ENCODE results near the gene PIGB.
"Not testable (repeated sequence)": the region's sequence is repeated elsewhere in the genome, so short reads cannot be mapped to it uniquely, and the experiment has no call there.

The PIGB gene

DNA sequence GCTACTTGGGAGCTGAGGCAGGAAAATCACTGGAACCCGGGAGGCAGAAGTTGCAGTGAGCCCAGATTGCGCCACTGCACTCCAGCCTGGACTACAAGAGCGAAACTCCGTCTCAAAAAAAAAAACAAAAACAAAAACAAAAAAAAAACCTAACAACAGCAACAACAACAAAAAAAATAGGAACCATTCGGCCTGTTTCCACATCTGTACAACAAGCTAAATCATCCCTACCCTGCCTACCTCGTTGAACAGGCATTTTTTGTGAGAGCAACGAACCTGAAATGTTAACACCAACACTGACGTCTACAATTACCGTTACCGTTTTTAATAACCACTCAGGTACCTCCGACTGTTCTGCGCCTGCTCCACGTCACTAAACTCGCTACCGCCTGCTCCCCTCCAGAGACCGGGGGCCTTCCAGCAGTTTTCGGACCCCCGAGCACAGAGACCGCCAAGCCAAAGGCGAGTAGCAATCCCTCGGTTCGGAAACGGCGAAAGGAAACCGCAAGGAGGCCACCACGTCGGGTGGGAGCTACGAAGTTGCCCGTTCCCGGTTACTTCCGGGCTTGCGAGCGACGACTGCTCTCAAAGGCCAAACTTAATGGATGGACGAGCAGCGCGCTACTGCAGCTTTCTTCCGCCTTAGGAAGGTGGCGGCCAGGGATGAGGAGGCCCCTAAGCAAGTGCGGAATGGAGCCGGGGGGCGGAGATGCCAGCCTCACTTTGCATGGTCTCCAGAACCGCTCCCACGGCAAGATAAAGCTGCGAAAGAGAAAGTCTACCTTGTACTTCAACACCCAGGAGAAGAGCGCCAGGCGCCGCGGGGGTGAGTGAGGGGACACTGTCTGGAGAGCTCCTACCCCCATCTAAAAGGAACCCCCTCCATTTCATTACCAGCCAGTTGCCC is at the start of gene PIGB, which contains the start of gene PIGBOS1:
TSS of gene PIGB (plus strand) at position 635 of the 907 bp plus-strand sequence. CDS start at position 664, 29 bp downstream.
TSS of gene PIGBOS1 (minus strand) at position 536 of the 907 bp plus-strand sequence. CDS start 1,331 bp downstream, outside the sequence.
- peak; percentile 61 for DNase-seq

GRCh38 chr15:55270291-55270690 is 48.7 kb upstream of the PIGB start:
- DNase-seq = no peak

GRCh38 chr15:55276324-55276723 is 42.7 kb upstream of the PIGB start:
- DNase-seq = no peak

- DNase-seq = peak; percentile 13
Observed at GRCh38 chr15:55277116-55277564, 41.9 kb upstream of the PIGB start.

DNA sequence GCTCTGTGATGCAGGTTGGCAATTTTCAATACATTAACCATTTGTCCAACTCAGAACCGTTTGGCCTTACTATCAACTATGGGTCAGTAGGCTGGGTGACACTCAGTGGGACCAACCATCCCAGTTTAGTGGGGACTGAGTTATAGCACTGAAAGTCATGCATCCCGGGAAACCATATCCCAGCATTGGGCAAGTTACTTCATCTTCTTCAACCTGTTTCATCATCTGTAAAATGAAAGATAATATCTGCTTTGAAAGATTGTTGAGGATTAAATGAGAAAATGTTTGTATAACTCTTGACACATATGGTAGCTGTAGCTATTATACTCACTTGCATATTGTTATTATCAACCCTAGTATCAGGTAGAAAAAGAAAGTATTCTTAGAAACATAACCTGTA is 41.3 kb upstream of the PIGB start:
- DNase-seq = no peak

- no peak for DNase-seq
Observed at GRCh38 chr15:55279100-55279745, 39.8 kb upstream of the PIGB start.

DNA sequence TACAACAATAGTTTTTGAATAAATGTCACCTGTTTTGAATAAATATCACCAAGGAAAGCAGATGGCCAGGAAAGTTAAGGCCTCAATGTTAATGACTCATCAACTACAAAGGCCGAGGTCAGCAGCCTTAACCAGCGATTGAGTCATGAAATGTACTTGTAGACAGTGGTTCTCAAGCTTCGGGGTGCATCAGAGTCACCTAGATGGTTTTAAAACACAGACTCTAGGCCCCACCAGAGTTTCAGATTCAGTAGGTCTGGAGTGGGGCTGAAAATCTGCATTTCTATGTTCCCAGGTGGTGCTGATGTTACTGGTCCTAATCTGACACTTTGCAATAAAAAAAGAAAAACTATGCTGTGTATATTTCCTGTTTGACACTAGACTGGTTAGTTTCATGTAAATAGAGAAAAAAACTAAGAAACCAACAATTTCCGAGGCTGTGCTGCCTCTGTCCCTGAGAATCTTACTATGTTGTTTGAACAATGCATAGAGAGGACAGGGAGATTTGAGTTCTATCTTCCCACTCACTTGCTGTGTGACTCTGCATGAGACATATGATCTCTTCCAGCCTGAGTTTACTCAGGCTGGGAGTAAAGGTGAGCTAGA is 39.2 kb upstream of the PIGB start:
- peak; percentile 37 for DNase-seq

DNA sequence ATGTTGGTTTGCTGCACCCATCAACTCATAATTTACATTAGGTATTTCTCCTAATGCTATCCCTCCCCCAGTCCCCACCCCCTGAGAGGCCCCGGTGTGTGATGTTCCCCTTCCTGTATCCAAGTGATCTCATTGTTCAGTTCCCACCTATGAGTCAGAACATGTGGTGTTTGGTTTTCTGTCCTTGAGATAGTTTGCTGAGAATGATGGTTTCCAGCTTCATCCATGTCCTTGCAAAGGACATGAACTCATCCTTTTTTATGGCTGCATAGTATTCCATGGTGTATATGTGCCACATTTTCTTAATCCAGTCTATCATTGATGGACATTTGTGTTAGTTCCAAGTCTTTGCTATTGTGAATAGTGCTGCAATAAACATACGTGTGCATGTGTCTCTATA is 38.4 kb upstream of the PIGB start:
- not testable (repeated sequence) for DNase-seq

GRCh38 chr15:55281517-55282228 is 37.3 kb upstream of the PIGB start:
- DNase-seq = no peak

GRCh38 chr15:55282284-55282833 is 36.7 kb upstream of the PIGB start:
- no peak for DNase-seq

DNA sequence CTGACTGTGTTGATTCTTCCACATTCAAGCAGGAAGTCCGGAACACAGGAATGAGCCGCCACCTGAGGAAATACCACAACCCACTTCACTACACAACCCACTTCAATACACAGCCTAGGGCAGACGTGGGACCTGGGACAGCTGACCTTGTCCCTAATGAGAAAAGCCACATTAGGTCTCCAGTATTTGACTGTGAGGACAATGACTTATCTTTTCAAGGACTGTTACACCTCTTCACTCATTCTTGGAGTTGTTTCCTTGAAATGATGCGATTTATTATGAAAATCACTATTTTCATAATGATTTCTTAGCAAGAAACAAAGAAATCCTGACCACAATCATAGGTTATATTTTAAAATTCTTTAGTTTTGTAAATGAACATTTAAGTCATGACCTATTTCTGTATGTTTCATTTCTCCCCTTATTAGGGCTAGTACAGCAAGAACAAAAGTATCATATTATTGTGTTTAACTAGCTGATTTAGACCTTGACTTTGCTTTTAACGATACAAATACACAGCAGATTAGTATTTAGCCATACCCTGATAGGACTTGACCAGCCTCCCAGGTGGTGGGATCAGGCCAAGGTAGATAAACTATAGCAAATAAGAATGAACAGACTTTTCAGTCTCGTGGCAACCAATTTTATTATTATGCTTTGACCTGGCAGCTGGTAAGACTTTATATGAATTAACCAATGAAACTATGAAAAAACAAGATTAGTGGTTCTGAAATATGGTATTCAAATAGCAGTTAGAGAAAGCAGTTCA is 35.5 kb upstream of the PIGB start:
- no peak for DNase-seq

- DNase-seq = no peak
Observed at GRCh38 chr15:55284426-55284825, 34.6 kb upstream of the PIGB start.

GRCh38 chr15:55286442-55287189 is 32.4 kb upstream of the PIGB start:
- DNase-seq = not testable (repeated sequence)

DNA sequence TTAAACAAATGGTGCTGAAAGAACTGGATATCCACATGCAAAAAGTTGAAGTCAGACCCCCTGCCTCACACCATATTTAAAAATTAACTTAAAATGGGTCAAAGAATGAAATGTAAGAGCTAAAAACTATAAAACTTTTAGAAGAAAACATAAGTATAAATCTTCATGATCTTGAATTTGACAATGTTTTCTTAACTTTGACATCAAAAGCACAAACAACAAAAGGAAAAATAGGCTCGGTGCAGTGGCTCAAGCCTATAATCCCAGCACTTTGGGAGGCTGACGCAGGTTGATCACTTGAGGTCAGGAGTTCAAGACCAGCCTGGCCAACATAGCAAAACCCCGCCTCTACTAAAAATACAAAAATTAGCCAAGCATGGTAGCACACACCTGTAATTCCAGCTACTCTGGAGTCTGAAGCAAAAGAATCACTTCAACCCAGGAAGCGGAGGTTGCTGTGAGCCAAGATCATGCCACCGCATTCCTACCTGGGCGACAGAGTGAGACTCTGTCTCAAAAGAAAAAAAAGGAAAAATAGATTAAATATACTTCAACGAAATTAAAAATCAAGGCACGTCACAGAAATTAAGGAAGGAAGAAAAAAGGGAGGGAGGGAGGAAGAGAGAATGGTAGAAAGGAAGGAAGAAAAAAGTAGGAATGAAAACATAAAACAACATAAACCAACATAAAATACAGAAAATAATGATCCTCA is 30.9 kb upstream of the PIGB start:
- no peak for DNase-seq

DNA sequence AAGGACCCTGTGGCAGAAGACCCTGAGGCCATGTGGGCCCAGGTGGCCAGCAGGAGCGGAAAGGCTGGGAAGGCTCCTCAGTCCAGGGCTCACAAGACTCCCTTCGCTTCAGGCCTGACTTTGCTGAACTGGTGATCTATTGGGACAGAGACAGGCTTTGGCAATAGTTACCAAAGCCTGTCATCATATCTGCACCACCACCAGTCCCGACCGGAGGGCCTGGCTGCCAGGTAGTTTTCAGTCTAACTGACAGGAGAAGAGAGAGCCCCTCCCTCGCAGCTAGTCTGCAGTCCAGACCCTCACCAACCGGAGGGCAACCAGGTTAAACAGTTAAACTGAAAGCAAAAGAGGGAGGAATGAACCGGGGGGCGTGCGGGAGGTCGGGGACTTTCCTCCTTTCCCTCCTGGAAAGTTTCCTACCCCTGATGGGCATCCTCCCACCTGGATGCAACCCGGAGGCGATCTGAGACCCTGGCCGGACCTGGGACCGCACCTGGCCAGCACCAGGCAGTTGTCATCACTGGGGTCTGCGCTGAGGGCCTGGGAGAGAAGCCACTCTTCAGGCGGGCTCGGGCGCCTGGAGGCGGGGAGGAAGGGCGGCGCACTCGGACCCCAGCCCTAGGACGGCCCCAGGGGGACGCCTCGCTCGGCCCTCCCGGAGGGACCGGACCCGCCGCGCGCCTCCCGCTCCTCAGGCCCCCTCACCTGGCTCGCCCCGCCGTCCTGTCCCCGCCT is 29.8 kb upstream of the PIGB start:
- DNase-seq = no peak

DNA sequence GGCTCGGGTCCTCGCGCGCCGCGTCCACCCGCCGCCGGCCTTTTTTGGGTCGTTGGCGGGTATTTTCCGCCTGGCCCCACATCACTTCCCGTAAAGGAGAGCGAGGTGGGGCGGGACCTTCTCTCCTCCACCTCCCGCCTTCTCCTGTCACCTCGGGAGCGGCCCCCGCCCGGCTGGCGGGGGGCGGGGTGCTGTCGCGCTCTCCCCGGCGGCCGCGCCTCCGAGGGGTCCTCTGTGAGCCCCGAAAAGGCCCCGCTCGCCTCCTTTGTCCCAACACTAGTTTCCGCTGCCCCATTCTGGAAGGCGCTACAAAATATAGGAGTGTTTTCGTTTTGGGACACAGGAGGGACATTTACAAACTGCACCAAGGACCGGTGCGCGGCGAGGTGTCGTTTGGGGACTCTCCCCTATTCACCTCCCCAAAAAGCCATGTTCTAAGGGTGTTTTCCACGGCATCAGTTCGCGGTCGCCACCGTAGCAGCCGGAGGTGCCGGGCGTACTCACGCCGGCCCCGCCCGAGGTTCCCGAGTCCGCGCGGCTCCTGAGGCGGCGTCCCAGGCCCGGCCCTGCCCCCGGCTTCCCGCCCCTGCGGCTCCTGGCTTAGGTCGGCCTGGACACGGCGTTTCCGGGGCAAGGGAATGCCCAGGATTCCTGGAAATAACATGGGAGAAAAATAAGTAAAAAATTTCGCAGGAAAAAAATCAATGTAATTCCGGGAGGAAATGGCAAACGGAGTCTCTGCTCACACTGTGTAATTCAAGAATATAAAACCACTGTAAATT is 29.1 kb upstream of the PIGB start, which contains the start of gene RAB27A:
TSS of gene RAB27A (minus strand) at position 68 of the 782 bp plus-strand sequence. CDS start 54,879 bp downstream, outside the sequence.
- peak; percentile 64 for DNase-seq

GRCh38 chr15:55290528-55291057 is 28.4 kb upstream of the PIGB start:
- peak; percentile 77 for DNase-seq

DNA sequence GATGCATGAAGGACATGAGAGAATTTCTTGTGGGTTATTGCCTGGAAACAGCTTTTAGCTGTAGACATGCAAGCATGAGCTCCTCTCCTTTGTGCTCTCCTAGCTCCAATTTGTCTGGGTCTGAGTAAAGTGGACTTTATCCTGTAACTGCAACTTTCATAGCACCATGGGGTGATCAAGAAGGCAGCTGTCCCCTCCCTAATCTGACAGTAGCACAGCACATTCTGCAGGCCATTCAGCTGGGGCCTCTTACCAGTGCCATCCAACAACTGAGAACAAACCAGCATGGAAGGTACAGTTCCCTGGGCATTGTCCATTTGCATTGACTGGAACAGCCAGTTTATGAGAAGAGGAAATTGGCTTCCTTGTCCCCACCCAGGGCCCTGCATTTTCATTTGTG is 21.7 kb upstream of the PIGB start:
- no peak for DNase-seq

Measured in activated CD4-positive, alpha-beta T cell treated with anti-CD3 and anti-CD28 coated beads for 1 hour (primary cell).